HepG2 (cell line): ENCODE measurements around the gene TRIM37. TPM values are rescaled to one million over a fixed set of nuclear protein-coding genes. Genes with fewer than 3 reads are reported as not detected.

Source experiments
- ISX ChIP-seq: sonication (generic); formaldehyde crosslinking; conservative IDR thresholded peaks from 2 replicates; pipeline ENCODE4 v1.5.0; 2020; ENCODE audit warnings: missing genetic modification reagents
- NFATC3 ChIP-seq: sonication (generic); formaldehyde crosslinking; IDR thresholded peaks from 2 replicates; pipeline ENCODE4 v1.5.1; 2020; ENCODE audit warnings: mild to moderate bottlenecking, missing genetic modification reagents
- PHF8 ChIP-seq: sonication (generic); formaldehyde crosslinking; IDR thresholded peaks from 2 replicates; pipeline ENCODE4 v1.5.0; 2020; ENCODE audit warnings: missing genetic modification reagents
- SP5 ChIP-seq: IDR thresholded peaks from 2 replicates; pipeline ENCODE4 v1.6.1; 2016; ENCODE audit warnings: low read depth, borderline replicate concordance
- SRF ChIP-seq: IDR thresholded peaks from 2 replicates; pipeline ENCODE4 v1.6.1; 2011; ENCODE audit warnings: mild to moderate bottlenecking, low read depth, low read length, moderate library complexity
- THAP11 ChIP-seq: IDR thresholded peaks from 2 replicates; pipeline ENCODE4 v1.6.1; 2016; ENCODE audit warnings: missing biosample characterization, missing genetic modification reagents
- ZBTB38 ChIP-seq: sonication (generic); formaldehyde crosslinking; IDR thresholded peaks from 2 replicates; pipeline ENCODE4 v1.5.1; 2020; ENCODE audit warnings: mild to moderate bottlenecking, missing genetic modification reagents
- ZNF430 ChIP-seq: sonication (generic); formaldehyde crosslinking; IDR thresholded peaks from 2 replicates; pipeline ENCODE4 v1.9.0; 2021; ENCODE audit warnings: mild to moderate bottlenecking, missing genetic modification reagents
- ZNF598 ChIP-seq: sonication (generic); formaldehyde crosslinking; IDR thresholded peaks from 2 replicates; pipeline ENCODE4 v1.5.1; 2020; ENCODE audit warnings: mild to moderate bottlenecking, missing genetic modification reagents, borderline replicate concordance
- ZSCAN9 ChIP-seq: IDR thresholded peaks from 2 replicates; pipeline ENCODE4 v1.6.1; 2016; ENCODE audit warnings: borderline replicate concordance
- polyA plus RNA-seq, 8 experiments: library from polyadenylated mRNA; depleted of rRNA in 3 of 8; stranded (reverse) in 7 of 8; unstranded in 1 of 8; fragments of >200 nt; fragmentation: Illumina TruSeq in 4 of 8; extraction: Trizol in 4 of 8; gene quantifications; 2 replicates each; pipeline versions ENCODE4 v1.2.1 to v1.2.3, GENCODE V29; 2011 to 2016; ENCODE audit warnings: low read depth in 4 of 8, missing spikeins in 1 of 8, mixed read lengths in 1 of 8; ENCODE audit not compliant: insufficient read depth in 1 of 8
- total RNA-seq, 5 experiments: library from RNA; depleted of rRNA; stranded (reverse); fragments of >200 nt; fragmentation: Illumina TruSeq; extraction: Trizol; gene quantifications; 2 replicates each; pipeline ENCODE4 v1.2.3, GENCODE V29; 2016; ENCODE audit warnings: low read depth in 1 of 5
- TF ChIP-seq, protein P1 (sequence below): sonication (generic); formaldehyde crosslinking; IDR thresholded peaks from 2 replicates; pipeline ENCODE4 v1.8.0; 2022; ENCODE audit warnings: missing genetic modification reagents, mild to moderate bottlenecking, moderate library complexity, borderline replicate concordance
- TF ChIP-seq, protein P2 (sequence below): sonication (generic); formaldehyde crosslinking; IDR thresholded peaks from 2 replicates; pipeline ENCODE4 v1.8.0; 2022; ENCODE audit warnings: mild to moderate bottlenecking, missing genetic modification reagents; ENCODE audit not compliant: insufficient replicate concordance
- TF ChIP-seq, protein P3 (sequence below): IDR thresholded peaks from 2 replicates; pipeline ENCODE4 v1.6.1; 2016; ENCODE audit warnings: low read depth
- TF ChIP-seq, protein P4 (sequence below): sonication (generic); formaldehyde crosslinking; conservative IDR thresholded peaks from 2 replicates; pipeline ENCODE4 v1.8.0; 2022; ENCODE audit warnings: mild to moderate bottlenecking, moderate library complexity, missing genetic modification reagents
- TF ChIP-seq, protein P5 (sequence below): IDR thresholded peaks from 2 replicates; pipeline ENCODE4 v1.6.1; 2016; ENCODE audit warnings: low read depth, control low read depth
- TF ChIP-seq, protein P6 (sequence below), 2 experiments: sonication (generic) in 1 of 2; formaldehyde crosslinking in 1 of 2; IDR thresholded peaks; 2 replicates each; pipeline versions ENCODE4 v1.4.0 to v1.6.1; 2018 to 2020; ENCODE audit warnings: missing genetic modification reagents in 2 of 2, borderline replicate concordance in 1 of 2, low read depth in 1 of 2, mild to moderate bottlenecking in 1 of 2, missing biosample characterization in 1 of 2

The TRIM37 gene
- total and polyA plus RNA-seq, 2 of the 13 experiments (the other 11 are each of a cell fraction or from before 2014, with no cell fraction given), result 12.4 to 39.1 TPM

DNA sequence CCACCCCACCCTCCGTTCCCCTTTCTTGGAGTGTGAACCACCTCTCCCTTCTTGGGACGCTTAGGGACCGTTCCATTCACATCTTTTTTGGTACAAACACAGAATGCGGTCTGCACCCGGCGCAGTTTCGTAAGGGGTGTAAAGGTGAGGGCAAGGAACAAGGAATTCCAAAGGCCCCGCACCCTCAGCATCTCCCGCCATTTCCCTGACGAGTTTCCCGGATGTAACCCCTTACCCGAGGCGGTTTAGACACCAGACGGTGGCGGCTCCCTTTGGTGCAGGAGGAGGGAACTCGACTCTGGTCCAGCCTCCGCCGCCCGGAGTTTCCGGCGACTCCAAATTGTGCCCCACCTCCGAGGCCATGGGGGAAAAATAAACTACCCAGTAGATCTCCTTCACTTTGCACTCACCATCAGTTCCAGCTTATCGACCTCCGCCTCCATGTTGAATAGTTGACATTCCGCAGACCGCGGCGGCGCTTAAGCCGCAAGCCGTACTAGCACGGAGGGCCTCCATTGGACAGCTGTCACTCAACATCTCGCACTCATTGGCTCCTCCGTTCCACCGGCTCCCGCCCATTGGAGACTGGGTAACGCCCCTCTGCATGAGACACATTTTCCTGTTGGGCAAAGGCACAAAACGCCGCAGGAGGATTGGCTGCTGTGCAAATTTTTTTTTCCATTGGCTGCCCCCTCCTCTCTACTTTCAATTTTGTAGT is 48.2 kb upstream of the TRIM37 start, which contains the start of gene SKA2 (continued):
- TF ChIP-seq, protein P1, sequence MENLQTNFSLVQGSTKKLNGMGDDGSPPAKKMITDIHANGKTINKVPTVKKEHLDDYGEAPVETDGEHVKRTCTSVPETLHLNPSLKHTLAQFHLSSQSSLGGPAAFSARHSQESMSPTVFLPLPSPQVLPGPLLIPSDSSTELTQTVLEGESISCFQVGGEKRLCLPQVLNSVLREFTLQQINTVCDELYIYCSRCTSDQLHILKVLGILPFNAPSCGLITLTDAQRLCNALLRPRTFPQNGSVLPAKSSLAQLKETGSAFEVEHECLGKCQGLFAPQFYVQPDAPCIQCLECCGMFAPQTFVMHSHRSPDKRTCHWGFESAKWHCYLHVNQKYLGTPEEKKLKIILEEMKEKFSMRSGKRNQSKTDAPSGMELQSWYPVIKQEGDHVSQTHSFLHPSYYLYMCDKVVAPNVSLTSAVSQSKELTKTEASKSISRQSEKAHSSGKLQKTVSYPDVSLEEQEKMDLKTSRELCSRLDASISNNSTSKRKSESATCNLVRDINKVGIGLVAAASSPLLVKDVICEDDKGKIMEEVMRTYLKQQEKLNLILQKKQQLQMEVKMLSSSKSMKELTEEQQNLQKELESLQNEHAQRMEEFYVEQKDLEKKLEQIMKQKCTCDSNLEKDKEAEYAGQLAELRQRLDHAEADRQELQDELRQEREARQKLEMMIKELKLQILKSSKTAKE (CRISPR knock-in tag), result no peak
- TF ChIP-seq ZNF598 (CRISPR knock-in tag), result peak; percentile 77; the same call in 1 of the 2 replicates
- TF ChIP-seq NFATC3 (CRISPR knock-in tag), result peak; percentile 84; the same call in 1 of the 2 replicates
- TF ChIP-seq, protein P2, sequence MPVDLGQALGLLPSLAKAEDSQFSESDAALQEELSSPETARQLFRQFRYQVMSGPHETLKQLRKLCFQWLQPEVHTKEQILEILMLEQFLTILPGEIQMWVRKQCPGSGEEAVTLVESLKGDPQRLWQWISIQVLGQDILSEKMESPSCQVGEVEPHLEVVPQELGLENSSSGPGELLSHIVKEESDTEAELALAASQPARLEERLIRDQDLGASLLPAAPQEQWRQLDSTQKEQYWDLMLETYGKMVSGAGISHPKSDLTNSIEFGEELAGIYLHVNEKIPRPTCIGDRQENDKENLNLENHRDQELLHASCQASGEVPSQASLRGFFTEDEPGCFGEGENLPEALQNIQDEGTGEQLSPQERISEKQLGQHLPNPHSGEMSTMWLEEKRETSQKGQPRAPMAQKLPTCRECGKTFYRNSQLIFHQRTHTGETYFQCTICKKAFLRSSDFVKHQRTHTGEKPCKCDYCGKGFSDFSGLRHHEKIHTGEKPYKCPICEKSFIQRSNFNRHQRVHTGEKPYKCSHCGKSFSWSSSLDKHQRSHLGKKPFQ (CRISPR knock-in tag), result peak; percentile 97
- TF ChIP-seq PHF8 (CRISPR knock-in tag), result peak; percentile 77
- TF ChIP-seq, protein P3, sequence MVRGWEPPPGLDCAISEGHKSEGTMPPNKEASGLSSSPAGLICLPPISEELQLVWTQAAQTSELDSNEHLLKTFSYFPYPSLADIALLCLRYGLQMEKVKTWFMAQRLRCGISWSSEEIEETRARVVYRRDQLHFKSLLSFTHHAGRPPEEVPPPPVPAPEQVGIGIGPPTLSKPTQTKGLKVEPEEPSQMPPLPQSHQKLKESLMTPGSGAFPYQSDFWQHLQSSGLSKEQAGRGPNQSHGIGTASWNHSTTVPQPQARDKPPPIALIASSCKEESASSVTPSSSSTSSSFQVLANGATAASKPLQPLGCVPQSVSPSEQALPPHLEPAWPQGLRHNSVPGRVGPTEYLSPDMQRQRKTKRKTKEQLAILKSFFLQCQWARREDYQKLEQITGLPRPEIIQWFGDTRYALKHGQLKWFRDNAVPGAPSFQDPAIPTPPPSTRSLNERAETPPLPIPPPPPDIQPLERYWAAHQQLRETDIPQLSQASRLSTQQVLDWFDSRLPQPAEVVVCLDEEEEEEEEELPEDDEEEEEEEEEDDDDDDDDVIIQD (CRISPR knock-in tag), result peak; percentile 70
- peak; percentile 42; the same call in 1 of the 2 replicates for TF ChIP-seq SP5 (CRISPR knock-in tag)
- TF ChIP-seq, protein P4, sequence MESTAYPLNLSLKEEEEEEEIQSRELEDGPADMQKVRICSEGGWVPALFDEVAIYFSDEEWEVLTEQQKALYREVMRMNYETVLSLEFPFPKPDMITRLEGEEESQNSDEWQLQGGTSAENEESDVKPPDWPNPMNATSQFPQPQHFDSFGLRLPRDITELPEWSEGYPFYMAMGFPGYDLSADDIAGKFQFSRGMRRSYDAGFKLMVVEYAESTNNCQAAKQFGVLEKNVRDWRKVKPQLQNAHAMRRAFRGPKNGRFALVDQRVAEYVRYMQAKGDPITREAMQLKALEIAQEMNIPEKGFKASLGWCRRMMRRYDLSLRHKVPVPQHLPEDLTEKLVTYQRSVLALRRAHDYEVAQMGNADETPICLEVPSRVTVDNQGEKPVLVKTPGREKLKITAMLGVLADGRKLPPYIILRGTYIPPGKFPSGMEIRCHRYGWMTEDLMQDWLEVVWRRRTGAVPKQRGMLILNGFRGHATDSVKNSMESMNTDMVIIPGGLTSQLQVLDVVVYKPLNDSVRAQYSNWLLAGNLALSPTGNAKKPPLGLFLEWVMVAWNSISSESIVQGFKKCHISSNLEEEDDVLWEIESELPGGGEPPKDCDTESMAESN (CRISPR knock-in tag), result peak; percentile 10; the same call in 1 of the 2 replicates
- peak; percentile 90 for TF ChIP-seq THAP11
- TF ChIP-seq ZNF430 (CRISPR knock-in tag), result peak; percentile 89
- TF ChIP-seq ZBTB38 (CRISPR knock-in tag), result no peak; the same call in 1 of the 2 replicates
- TF ChIP-seq, protein P5, sequence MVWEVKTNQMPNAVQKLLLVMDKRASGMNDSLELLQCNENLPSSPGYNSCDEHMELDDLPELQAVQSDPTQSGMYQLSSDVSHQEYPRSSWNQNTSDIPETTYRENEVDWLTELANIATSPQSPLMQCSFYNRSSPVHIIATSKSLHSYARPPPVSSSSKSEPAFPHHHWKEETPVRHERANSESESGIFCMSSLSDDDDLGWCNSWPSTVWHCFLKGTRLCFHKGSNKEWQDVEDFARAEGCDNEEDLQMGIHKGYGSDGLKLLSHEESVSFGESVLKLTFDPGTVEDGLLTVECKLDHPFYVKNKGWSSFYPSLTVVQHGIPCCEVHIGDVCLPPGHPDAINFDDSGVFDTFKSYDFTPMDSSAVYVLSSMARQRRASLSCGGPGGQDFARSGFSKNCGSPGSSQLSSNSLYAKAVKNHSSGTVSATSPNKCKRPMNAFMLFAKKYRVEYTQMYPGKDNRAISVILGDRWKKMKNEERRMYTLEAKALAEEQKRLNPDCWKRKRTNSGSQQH (CRISPR knock-in tag), result peak; percentile 77
- no peak for TF ChIP-seq ISX (CRISPR knock-in tag)
- TF ChIP-seq, protein P6, sequence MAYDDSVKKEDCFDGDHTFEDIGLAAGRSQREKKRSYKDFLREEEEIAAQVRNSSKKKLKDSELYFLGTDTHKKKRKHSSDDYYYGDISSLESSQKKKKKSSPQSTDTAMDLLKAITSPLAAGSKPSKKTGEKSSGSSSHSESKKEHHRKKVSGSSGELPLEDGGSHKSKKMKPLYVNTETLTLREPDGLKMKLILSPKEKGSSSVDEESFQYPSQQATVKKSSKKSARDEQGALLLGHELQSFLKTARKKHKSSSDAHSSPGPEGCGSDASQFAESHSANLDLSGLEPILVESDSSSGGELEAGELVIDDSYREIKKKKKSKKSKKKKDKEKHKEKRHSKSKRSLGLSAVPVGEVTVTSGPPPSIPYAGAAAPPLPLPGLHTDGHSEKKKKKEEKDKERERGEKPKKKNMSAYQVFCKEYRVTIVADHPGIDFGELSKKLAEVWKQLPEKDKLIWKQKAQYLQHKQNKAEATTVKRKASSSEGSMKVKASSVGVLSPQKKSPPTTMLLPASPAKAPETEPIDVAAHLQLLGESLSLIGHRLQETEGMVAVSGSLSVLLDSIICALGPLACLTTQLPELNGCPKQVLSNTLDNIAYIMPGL (CRISPR knock-in tag; IDR thresholded peaks at IDR 0.05; ENCODE audit: borderline replicate concordance in 1 of 2, low read depth in 1 of 2), result peak in 1 of 2 experiments; percentile 85; a peak in 2 of 4 replicates
- TF ChIP-seq ZSCAN9 (CRISPR knock-in tag), result peak; percentile 13; the same call in 1 of the 2 replicates
- no peak for TF ChIP-seq SRF
